ENCODE data around the gene WHRN. TPM values are rescaled to one million over a fixed set of nuclear protein-coding genes. Genes with fewer than 3 reads are reported as not detected.

Gene WHRN
- total and polyA plus RNA-seq, 2 of the 8 experiments (the other 6 are each of a cell fraction or from before 2014, with no cell fraction given), result 4.4 to 7.7 TPM

DNA sequence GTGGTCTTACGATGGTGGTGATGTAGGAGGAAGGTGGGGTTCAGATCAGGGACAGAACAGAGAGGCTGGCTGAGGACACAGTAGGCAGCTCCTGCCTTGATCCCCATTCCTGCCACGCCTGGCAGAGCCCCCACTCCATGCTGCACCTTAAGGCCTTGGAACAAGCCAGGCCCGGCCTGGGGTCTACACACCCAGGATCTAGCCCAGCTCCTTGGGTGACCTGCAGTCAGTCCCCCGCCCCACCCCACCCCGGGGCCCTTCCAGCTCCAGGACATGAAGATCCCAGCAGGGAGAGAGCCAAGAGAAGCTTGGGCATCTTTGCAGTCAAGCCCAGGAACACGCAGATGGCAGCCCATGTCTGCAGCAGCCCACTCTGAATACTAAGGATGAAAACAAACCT, 34.7 kb downstream of the WHRN start:
- Histone ChIP-seq H2AK5ac (ENCODE audit: low read depth, low read length) (no peak overlapping the region), H3K9me3 (ENCODE audit: insufficient read depth in 2 of 2, low read depth in 1 of 2, low read length in 1 of 2) (no peaks in the 10 kb centered on the region; a peak in 1 of 4 replicates), H3K14ac (ENCODE audit: insufficient read length) (no peak overlapping the region), H4K5ac (ENCODE audit: insufficient read length, low read depth, low read length) (no peak overlapping the region), H3K79me2 (ENCODE audit: control insufficient read depth in 1 of 2, insufficient read depth in 2 of 2, low read length in 2 of 2) (no peaks in the 10 kb centered on the region), H2AFZ (ENCODE audit: low read length) (no peak overlapping the region), H2BK120ac (replicated peaks; ENCODE audit: low read depth, low read length) (no peak overlapping the region), H3K4me2 (ENCODE audit: insufficient read depth in 1 of 2, low read depth in 2 of 2, low read length in 2 of 2) (no peak overlapping the region), H3K23ac (ENCODE audit: insufficient read length) (no peak overlapping the region), H3K36me3 (ENCODE audit: control insufficient read depth in 2 of 4, insufficient read depth in 4 of 4, low read length in 3 of 4) (no peaks in the 10 kb centered on the region), H2BK5ac (ENCODE audit: low read depth, low read length) (no peak overlapping the region), H3K79me1 (ENCODE audit: low read depth, low read length) (no peaks in the 10 kb centered on the region; the same call in 1 of the 2 replicates), H2BK15ac (ENCODE audit: low read length) (no peak overlapping the region), H3K4me1 (replicated peaks in 1 of 4; ENCODE audit: control insufficient read depth in 3 of 4, insufficient read depth in 4 of 4, low read length in 3 of 4) (peaks cover 0 to 8% (median 1%) of the 10 kb centered on the region in 4 experiments; a peak in 2 of 7 replicates), H3K27ac (ENCODE audit: low read depth, low read length) (no peak overlapping the region), H3K9ac (replicated peaks in 1 of 4; ENCODE audit: extremely low read depth in 1 of 4, low read depth in 3 of 4, low read length in 3 of 4) (no peak overlapping the region), H3K56ac (replicated peaks; ENCODE audit: insufficient read length, low read depth, low read length) (no peak overlapping the region), H2BK12ac (ENCODE audit: low read depth, low read length) (no peak overlapping the region), H4K8ac (ENCODE audit: extremely low read depth, insufficient read depth, low read length) (no peak overlapping the region; the same call in 1 of the 2 replicates), H3K4ac (replicated peaks; ENCODE audit: insufficient read length, low read depth, low read length) (no peak overlapping the region), H3K4me3 (ENCODE audit: extremely low read depth in 1 of 4, insufficient read depth in 2 of 4, low read depth in 3 of 4, low read length in 4 of 4) (no peak overlapping the region), H2BK20ac (ENCODE audit: low read length) (no peak overlapping the region), H3K23me2 (ENCODE audit: low read depth, low read length) (no peaks in the 10 kb centered on the region), H3K27me3 (replicated peaks in 1 of 4; ENCODE audit: control insufficient read depth in 3 of 4, extremely low read depth in 1 of 4, insufficient read depth in 3 of 4, low read length in 3 of 4) (no peaks in the 10 kb centered on the region), H4K91ac (replicated peaks; ENCODE audit: insufficient read length, low read length) (no peak overlapping the region), H4K20me1 (replicated peaks in 1 of 2; ENCODE audit: control insufficient read depth in 1 of 2, insufficient read depth in 2 of 2, low read length in 2 of 2) (no peaks in the 10 kb centered on the region), H3K18ac (ENCODE audit: extremely low read depth, low read length) (no peak overlapping the region)
- ChIA-PET POLR2A (ENCODE audit: partially characterized antibody) (no interaction called here), CTCF (ENCODE audit: partially characterized antibody) (no interaction called here)
- no peak for FAIRE-seq
- 83% methylated on average over 2 of the region's 6 CpGs; no CpG with 5 or more reads in 1 of the 2 experiments for WGBS, 2 experiments (ENCODE audit: extremely low coverage in 1 of 2, insufficient coverage in 1 of 2, insufficient read length in 1 of 2, insufficient replicate concordance in 2 of 2, low coverage in 1 of 2, low lambda C conversion rate in 2 of 2, missing lambda C conversion rate in 1 of 2)
- TF ChIP-seq SIRT6 (IDR thresholded peaks at IDR 0.05; ENCODE audit: low read length) (no peak), CEBPB (IDR thresholded peaks at IDR 0.05; ENCODE audit: low read depth, low read length) (no peak), PHF8 (conservative IDR thresholded peaks at IDR 0.05; ENCODE audit: low read depth, low read length) (no peak), NANOG (IDR thresholded peaks at IDR 0.05; ENCODE audit: insufficient read depth, low read depth, low read length, poor library complexity, severe bottlenecking) (no peak), HDAC6 (IDR thresholded peaks at IDR 0.05; ENCODE audit: low read depth, low read length) (no peak), ZNF274 (IDR thresholded peaks at IDR 0.05; ENCODE audit: borderline replicate concordance, extremely low read depth, low read length) (no peak)
- DNase-seq (ENCODE audit: low read depth in 1 of 2, low spot score in 2 of 2), result no peak

All from H1 (cell line).